ENCODE measurements around the gene PRDM15. TPM values are rescaled to one million over a fixed set of nuclear protein-coding genes. Genes with fewer than 3 reads are reported as not detected.

Gene PRDM15
- total RNA-seq, 1 donor from 2014 or later, result 16.2 TPM

- no peak for DNase-seq (ENCODE audit: low spot score)
- no peaks in the 10 kb centered on the region for H3K4me1 Mint-ChIP-seq (ENCODE audit: low read depth)
- intact Hi-C loops (cut with micrococcal nuclease), result no loop called here
- no peak overlapping the region for H3K27ac Mint-ChIP-seq
- H3K9me3 Mint-ChIP-seq, result no peaks in the 10 kb centered on the region
- H3K36me3 Mint-ChIP-seq (ENCODE audit: low read depth), result no peaks in the 10 kb centered on the region
- peaks cover 6% of the 10 kb centered on the region for H3K27me3 Mint-ChIP-seq (ENCODE audit: low read depth)
- H3K4me3 Mint-ChIP-seq (ENCODE audit: low read depth), result no peak overlapping the region
These were observed 123.7 kb downstream of the PRDM15 start for GRCh38 chr21:41755258-41755933.

GRCh38 chr21:41754479-41754891 lies 124.7 kb downstream of the PRDM15 start:
- H3K4me3 Mint-ChIP-seq (ENCODE audit: low read depth), result no peak overlapping the region
- no peaks in the 10 kb centered on the region for H3K36me3 Mint-ChIP-seq (ENCODE audit: low read depth)
- H3K9me3 Mint-ChIP-seq, result no peaks in the 10 kb centered on the region
- H3K27ac Mint-ChIP-seq, result no peak overlapping the region
- no peaks in the 10 kb centered on the region for H3K27me3 Mint-ChIP-seq (ENCODE audit: low read depth)
- no peak for DNase-seq (ENCODE audit: low spot score)
- no peaks in the 10 kb centered on the region for H3K4me1 Mint-ChIP-seq (ENCODE audit: low read depth)
- intact Hi-C loops (cut with micrococcal nuclease), result no loop called here

- Mint-ChIP-seq H3K9me3 (no peaks in the 10 kb centered on the region), H3K27ac (no peak overlapping the region), H3K4me1 (ENCODE audit: low read depth) (no peaks in the 10 kb centered on the region), H3K36me3 (ENCODE audit: low read depth) (no peaks in the 10 kb centered on the region), H3K27me3 (ENCODE audit: low read depth) (no peaks in the 10 kb centered on the region), H3K4me3 (ENCODE audit: low read depth) (no peak overlapping the region)
- DNase-seq (ENCODE audit: low spot score), result no peak
- intact Hi-C loops (cut with micrococcal nuclease), result no loop called here
These were observed 125.9 kb downstream of the PRDM15 start for GRCh38 chr21:41753006-41753898.

- H3K4me3 Mint-ChIP-seq (ENCODE audit: low read depth), result no peak overlapping the region
- H3K4me1 Mint-ChIP-seq (ENCODE audit: low read depth), result no peaks in the 10 kb centered on the region
- H3K36me3 Mint-ChIP-seq (ENCODE audit: low read depth), result no peaks in the 10 kb centered on the region
- H3K27me3 Mint-ChIP-seq (ENCODE audit: low read depth), result no peaks in the 10 kb centered on the region
- DNase-seq (ENCODE audit: low spot score), result no peak
- intact Hi-C loops (cut with micrococcal nuclease), result no loop called here
- H3K27ac Mint-ChIP-seq, result no peak overlapping the region
- H3K9me3 Mint-ChIP-seq, result no peaks in the 10 kb centered on the region
These were observed 126.9 kb downstream of the PRDM15 start for GRCh38 chr21:41752231-41752681.

- DNase-seq (ENCODE audit: low spot score), result no peak
- no peak overlapping the region for H3K4me3 Mint-ChIP-seq (ENCODE audit: low read depth)
- intact Hi-C loops (cut with micrococcal nuclease), result no loop called here
- no peaks in the 10 kb centered on the region for H3K9me3 Mint-ChIP-seq
- no peaks in the 10 kb centered on the region for H3K36me3 Mint-ChIP-seq (ENCODE audit: low read depth)
- no peaks in the 10 kb centered on the region for H3K27me3 Mint-ChIP-seq (ENCODE audit: low read depth)
- H3K27ac Mint-ChIP-seq, result no peak overlapping the region
- H3K4me1 Mint-ChIP-seq (ENCODE audit: low read depth), result no peaks in the 10 kb centered on the region
These were observed 127.5 kb downstream of the PRDM15 start for GRCh38 chr21:41751611-41752011.

- Mint-ChIP-seq H3K36me3 (ENCODE audit: low read depth) (no peaks in the 10 kb centered on the region), H3K4me1 (ENCODE audit: low read depth) (no peaks in the 10 kb centered on the region), H3K4me3 (ENCODE audit: low read depth) (no peak overlapping the region), H3K9me3 (no peaks in the 10 kb centered on the region), H3K27ac (no peak overlapping the region), H3K27me3 (ENCODE audit: low read depth) (no peaks in the 10 kb centered on the region)
- intact Hi-C loops (cut with micrococcal nuclease), result no loop called here
- no peak for DNase-seq (ENCODE audit: low spot score)
These were observed 128.5 kb downstream of the PRDM15 start for GRCh38 chr21:41750532-41751151.

- Mint-ChIP-seq H3K4me3 (ENCODE audit: low read depth) (no peak overlapping the region), H3K27ac (no peak overlapping the region)
These were observed 129.1 kb downstream of the PRDM15 start for GRCh38 chr21:41750051-41750450.

GRCh38 chr21:41749286-41749685 lies 129.9 kb downstream of the PRDM15 start:
- Mint-ChIP-seq H3K27ac (no peak overlapping the region), H3K4me1 (ENCODE audit: low read depth) (no peaks in the 10 kb centered on the region), H3K4me3 (ENCODE audit: low read depth) (no peak overlapping the region), H3K9me3 (no peaks in the 10 kb centered on the region), H3K36me3 (ENCODE audit: low read depth) (no peaks in the 10 kb centered on the region), H3K27me3 (ENCODE audit: low read depth) (no peaks in the 10 kb centered on the region)
- DNase-seq (ENCODE audit: low spot score), result no peak
- intact Hi-C loops (cut with micrococcal nuclease), result no loop called here

More at GRCh38 chr21:41750051-41750450, 129.1 kb downstream of the PRDM15 start:
- intact Hi-C loops (cut with micrococcal nuclease), result no loop called here
- H3K4me1 Mint-ChIP-seq (ENCODE audit: low read depth), result no peaks in the 10 kb centered on the region
- no peaks in the 10 kb centered on the region for H3K27me3 Mint-ChIP-seq (ENCODE audit: low read depth)
- H3K9me3 Mint-ChIP-seq, result no peaks in the 10 kb centered on the region
- no peaks in the 10 kb centered on the region for H3K36me3 Mint-ChIP-seq (ENCODE audit: low read depth)
- DNase-seq (ENCODE audit: low spot score), result no peak

Other genes with a start within 250 kb of the PRDM15 start
- gene RIPK4, start 112.3 kb downstream of the PRDM15 start, total RNA-seq, result not detected in 2 replicates
- gene C2CD2, start 74.7 kb upstream of the PRDM15 start, total RNA-seq, result 8.6 and 11.1 TPM in 2 replicates
- gene ZBTB21, start 131.0 kb upstream of the PRDM15 start, total RNA-seq, result 24.5 and 25.7 TPM in 2 replicates
- gene UMODL1, start 192.0 kb upstream of the PRDM15 start, total RNA-seq, result not detected in 2 replicates